Neural cell (in vitro differentiated cells): ENCODE data around the gene RCVRN. TPM values are rescaled to one million over a fixed set of nuclear protein-coding genes. Genes with fewer than 3 reads are reported as not detected.

Source experiments
- H2AFZ ChIP-seq: fragments of 200-600, 300-800 bp; sonication (generic), shearing (Covaris generic); 2 replicates; pipeline ENCODE4 v1.6.0; 2014; ENCODE audit warnings: low read depth, mild to moderate bottlenecking, antibody characterized with exemption, low read length, moderate library complexity
- H3F3A ChIP-seq: fragments of 200-600 bp; shearing (Covaris generic); 2 replicates; pipeline ENCODE4 v1.6.1; 2016; ENCODE audit warnings: mild to moderate bottlenecking, moderate library complexity, mixed read lengths, antibody characterized with exemption, low read length; ENCODE audit not compliant: insufficient read depth, poor library complexity, severe bottlenecking
- H3K27ac ChIP-seq: fragments of 200-600, 300-800 bp; sonication (generic), shearing (Covaris generic); 2 replicates; pipeline ENCODE4 v1.5.1; 2014; ENCODE audit warnings: mild to moderate bottlenecking, low read length, moderate library complexity
- H3K27me3 ChIP-seq: fragments of 300-800, 200-600 bp; sonication (generic), shearing (Covaris generic); 2 replicates; pipeline ENCODE4 v1.6.0; 2014; ENCODE audit warnings: mild to moderate bottlenecking, low read depth, low read length, moderate library complexity; ENCODE audit not compliant: insufficient read depth
- H3K36me3 ChIP-seq: fragments of 300-800, 200-600 bp; sonication (generic), shearing (Covaris generic); 2 replicates; pipeline ENCODE4 v1.5.1; 2014; ENCODE audit warnings: mild to moderate bottlenecking, antibody characterized with exemption, low read length, moderate library complexity; ENCODE audit not compliant: insufficient read depth
- H3K4me2 ChIP-seq: fragments of 300-800, 200-600 bp; sonication (generic), shearing (Covaris generic); 2 replicates; pipeline ENCODE4 v1.6.0; 2014; ENCODE audit warnings: mild to moderate bottlenecking, low read length
- H3K4me3 ChIP-seq: fragments of 300-800, 200-600 bp; sonication (generic), shearing (Covaris generic); 2 replicates; pipeline ENCODE4 v1.5.1; 2014; ENCODE audit warnings: mild to moderate bottlenecking, low read length, moderate library complexity
- H3K79me2 ChIP-seq: fragments of 200-600 bp; shearing (Covaris generic); replicated peaks from 2 replicates; pipeline ENCODE4 v1.6.0; 2014; ENCODE audit warnings: mild to moderate bottlenecking, low read length, moderate library complexity; ENCODE audit not compliant: insufficient read depth
- H3K9ac ChIP-seq: fragments of 300-800, 200-600 bp; sonication (generic), shearing (Covaris generic); 2 replicates; pipeline ENCODE4 v1.6.1; 2016; ENCODE audit warnings: mild to moderate bottlenecking, low read length, mixed read lengths
- H3K9me2 ChIP-seq: fragments of 200-600 bp; shearing (Covaris generic); 2 replicates; pipeline ENCODE4 v1.6.1; 2016; ENCODE audit warnings: mild to moderate bottlenecking, low read length, mixed read lengths; ENCODE audit not compliant: insufficient read depth
- H3K9me3 ChIP-seq: fragments of 200-600, 300-800 bp; sonication (generic), shearing (Covaris generic); 2 replicates; pipeline ENCODE4 v1.6.1; 2016; ENCODE audit warnings: mild to moderate bottlenecking, mixed run types, low read length, moderate library complexity, mixed read lengths
- H4K20me1 ChIP-seq: fragments of 200-600 bp; shearing (Covaris generic); 2 replicates; pipeline ENCODE4 v1.6.1; 2016; ENCODE audit warnings: mild to moderate bottlenecking, mixed run types; ENCODE audit not compliant: insufficient read depth
- EP300 ChIP-seq: fragments of 450-650 bp; conservative IDR thresholded peaks from 2 replicates; pipeline ENCODE4 v1.6.1; 2014; ENCODE audit warnings: antibody characterized with exemption, mild to moderate bottlenecking, moderate library complexity; ENCODE audit not compliant: poor library complexity, severe bottlenecking
- EZH2 ChIP-seq: fragments of 200-600, 300-800 bp; shearing (Covaris generic), sonication (generic); IDR thresholded peaks from 2 replicates; pipeline ENCODE4 v1.6.1; 2014; ENCODE audit warnings: antibody characterized with exemption, low read length, borderline replicate concordance, mild to moderate bottlenecking; ENCODE audit not compliant: insufficient read depth, poor library complexity, severe bottlenecking
- MXI1 ChIP-seq: fragments of 450-650 bp; conservative IDR thresholded peaks from 2 replicates; pipeline ENCODE4 v1.6.1; 2014; ENCODE audit warnings: antibody characterized with exemption, mild to moderate bottlenecking; ENCODE audit not compliant: poor library complexity, severe bottlenecking
- POLR2AphosphoS5 ChIP-seq: IDR thresholded peaks from 2 replicates; pipeline ENCODE4 v1.6.1; 2012
- RAD21 ChIP-seq: fragments of 450-650 bp; conservative IDR thresholded peaks from 2 replicates; pipeline ENCODE4 v1.6.1; 2014; ENCODE audit warnings: antibody characterized with exemption, mild to moderate bottlenecking, moderate library complexity
- REST ChIP-seq: IDR thresholded peaks from 2 replicates; pipeline ENCODE4 v1.6.1; 2012; ENCODE audit warnings: borderline replicate concordance
- SMC3 ChIP-seq: fragments of 450-650 bp; conservative IDR thresholded peaks from 2 replicates; pipeline ENCODE4 v1.6.1; 2014; ENCODE audit warnings: antibody characterized with exemption, mild to moderate bottlenecking, moderate library complexity; ENCODE audit not compliant: poor library complexity
- TAF1 ChIP-seq: IDR thresholded peaks from 2 replicates; pipeline ENCODE4 v1.6.1; 2012; ENCODE audit warnings: low read depth
- polyA plus RNA-seq: library from polyadenylated mRNA; depleted of rRNA; stranded (reverse); fragments of >200 nt; gene quantifications from 2 replicates; pipeline ENCODE4 v1.2.3, GENCODE V29; 2014
- TF ChIP-seq, protein P1 (sequence below): fragments of 450-650 bp; IDR thresholded peaks from 2 replicates; pipeline ENCODE4 v1.5.1; 2014; ENCODE audit warnings: antibody characterized with exemption, mild to moderate bottlenecking, moderate library complexity; ENCODE audit not compliant: poor library complexity, severe bottlenecking

Gene RCVRN
- polyA plus RNA-seq, 1 donor from 2014 or later = 1.1 TPM

DNA sequence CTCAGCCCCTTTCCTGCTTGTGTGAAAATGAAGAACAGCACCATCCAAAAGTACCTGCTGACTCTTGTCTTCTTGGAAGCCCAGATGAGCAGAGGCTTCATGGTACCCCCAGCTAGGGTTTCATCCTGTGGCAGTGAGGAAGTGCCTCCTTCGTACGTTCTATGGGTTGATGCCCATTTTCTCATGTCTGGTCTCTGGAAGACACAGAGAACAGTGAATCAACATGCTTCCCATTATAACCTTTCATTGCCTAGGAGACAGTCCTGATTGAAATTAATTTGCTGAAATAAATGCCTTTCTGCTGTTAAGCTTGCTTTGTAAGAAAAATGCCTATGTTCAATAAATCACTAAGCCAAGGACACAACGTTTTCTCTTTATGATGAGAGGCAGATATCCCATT, 36.5 kb downstream of the RCVRN start:
- no peaks in the 10 kb centered on the region for H4K20me1 ChIP-seq
- no peak for TF ChIP-seq POLR2AphosphoS5
- peak; percentile 48 for TF ChIP-seq EP300
- no peaks in the 10 kb centered on the region for H3K27me3 ChIP-seq
- H3K27ac ChIP-seq = peak overlapping the region; percentile 64
- H3F3A ChIP-seq = no peaks in the 10 kb centered on the region
- H2AFZ ChIP-seq = peak overlapping the region; percentile 10
- no peaks in the 10 kb centered on the region for H3K36me3 ChIP-seq
- no peaks in the 10 kb centered on the region for H3K79me2 ChIP-seq
- peak overlapping the region; percentile 7 for H3K4me2 ChIP-seq
- peak overlapping the region; percentile 25 for H3K9ac ChIP-seq
- no peaks in the 10 kb centered on the region for H3K9me2 ChIP-seq
- H3K4me3 ChIP-seq = peak overlapping the region; percentile 46
- peaks cover 4% of the 10 kb centered on the region for H3K9me3 ChIP-seq

GRCh38 chr17:9865586-9865985, 39.5 kb downstream of the RCVRN start:
- no peaks in the 10 kb centered on the region for H3K9me2 ChIP-seq
- no peak overlapping the region for H2AFZ ChIP-seq
- no peak overlapping the region for H3K4me2 ChIP-seq
- no peaks in the 10 kb centered on the region for H3F3A ChIP-seq
- H3K79me2 ChIP-seq = no peaks in the 10 kb centered on the region
- H3K9ac ChIP-seq = no peak overlapping the region
- no peak overlapping the region for H3K27ac ChIP-seq
- peaks cover 4% of the 10 kb centered on the region for H3K9me3 ChIP-seq
- H3K4me3 ChIP-seq = no peak overlapping the region
- no peaks in the 10 kb centered on the region for H3K36me3 ChIP-seq
- H3K27me3 ChIP-seq = no peaks in the 10 kb centered on the region
- TF ChIP-seq RAD21 = no peak
- no peak for TF ChIP-seq MXI1
- no peak for TF ChIP-seq REST
- TF ChIP-seq POLR2AphosphoS5 = no peak
- no peak for TF ChIP-seq SMC3
- no peak for TF ChIP-seq TAF1
- no peak for TF ChIP-seq EZH2
- no peak for TF ChIP-seq EP300
- TF ChIP-seq, protein P1, sequence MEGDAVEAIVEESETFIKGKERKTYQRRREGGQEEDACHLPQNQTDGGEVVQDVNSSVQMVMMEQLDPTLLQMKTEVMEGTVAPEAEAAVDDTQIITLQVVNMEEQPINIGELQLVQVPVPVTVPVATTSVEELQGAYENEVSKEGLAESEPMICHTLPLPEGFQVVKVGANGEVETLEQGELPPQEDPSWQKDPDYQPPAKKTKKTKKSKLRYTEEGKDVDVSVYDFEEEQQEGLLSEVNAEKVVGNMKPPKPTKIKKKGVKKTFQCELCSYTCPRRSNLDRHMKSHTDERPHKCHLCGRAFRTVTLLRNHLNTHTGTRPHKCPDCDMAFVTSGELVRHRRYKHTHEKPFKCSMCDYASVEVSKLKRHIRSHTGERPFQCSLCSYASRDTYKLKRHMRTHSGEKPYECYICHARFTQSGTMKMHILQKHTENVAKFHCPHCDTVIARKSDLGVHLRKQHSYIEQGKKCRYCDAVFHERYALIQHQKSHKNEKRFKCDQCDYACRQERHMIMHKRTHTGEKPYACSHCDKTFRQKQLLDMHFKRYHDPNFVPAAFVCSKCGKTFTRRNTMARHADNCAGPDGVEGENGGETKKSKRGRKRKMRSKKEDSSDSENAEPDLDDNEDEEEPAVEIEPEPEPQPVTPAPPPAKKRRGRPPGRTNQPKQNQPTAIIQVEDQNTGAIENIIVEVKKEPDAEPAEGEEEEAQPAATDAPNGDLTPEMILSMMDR = no peak
- no peaks in the 10 kb centered on the region for H4K20me1 ChIP-seq

DNA sequence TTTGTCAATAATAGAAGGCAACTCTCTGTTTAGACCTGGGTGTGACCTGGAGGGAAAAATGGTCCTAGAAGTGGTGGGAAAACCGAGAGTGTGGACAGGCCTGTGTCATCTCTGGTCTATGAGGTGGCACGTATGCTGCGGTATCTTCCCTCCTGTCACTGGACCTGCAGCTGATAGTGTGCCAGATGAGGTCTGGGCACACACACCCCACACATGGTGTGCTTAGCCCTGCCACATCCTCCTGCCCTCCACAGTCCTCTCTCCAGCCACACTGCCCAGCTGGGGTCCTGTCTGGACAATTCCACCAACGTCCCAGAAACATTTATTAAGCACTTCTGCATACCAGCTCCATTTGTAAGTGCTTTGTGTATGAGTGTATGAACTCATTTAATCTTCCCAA, 42.1 kb downstream of the RCVRN start:
- Histone ChIP-seq H3K27ac (no peak overlapping the region), H2AFZ (no peak overlapping the region), H3K27me3 (no peaks in the 10 kb centered on the region), H3K79me2 (no peaks in the 10 kb centered on the region), H3K4me2 (no peak overlapping the region), H4K20me1 (no peaks in the 10 kb centered on the region), H3K4me3 (no peak overlapping the region), H3K9ac (no peak overlapping the region), H3F3A (no peaks in the 10 kb centered on the region), H3K9me3 (peaks cover 4% of the 10 kb centered on the region), H3K36me3 (no peaks in the 10 kb centered on the region), H3K9me2 (no peaks in the 10 kb centered on the region)
- TF ChIP-seq EZH2 = no peak
- no peak for TF ChIP-seq REST
- TF ChIP-seq, protein P1 = no peak
- no peak for TF ChIP-seq RAD21
- TF ChIP-seq TAF1 = no peak
- TF ChIP-seq SMC3 = no peak
- TF ChIP-seq MXI1 = no peak
- no peak for TF ChIP-seq POLR2AphosphoS5
- no peak for TF ChIP-seq EP300
